HepG2 (cell line): Measurements from ENCODE around the gene GNA15. TPM values are rescaled to one million over a fixed set of nuclear protein-coding genes. Genes with fewer than 3 reads are reported as not detected.

Source experiments
- ATAC-seq: fragments of 200-7000 bp; cut with Tn5 transposase; 3 replicates; pipeline ENCODE4 v1.9.1; 2020; ENCODE audit warnings: mild to moderate bottlenecking, moderate library complexity
- BruUV-seq: library from RNA; stranded (reverse); fragments of 400-500 nt; replicated peaks from 2 replicates; lab custom pipeline; 2021; lab: Mats Ljungman, UMichigan
- CTCF ChIA-PET: fragments of 300-600 bp; formaldehyde crosslinking; extraction: SDS; loops from one replicate; lab custom pipeline; 2021; ENCODE audit warnings: low total read pairs, inconsistent platforms, low intra/inter-chr PET ratio; lab: Yijun Ruan, JAX
- POLR2A ChIA-PET: fragments of 350-600 bp; sonication (Branson Sonifier 250); formaldehyde crosslinking; loops from one replicate; lab custom pipeline; 2020; ENCODE audit warnings: antibody characterized with exemption, inconsistent platforms; lab: Yijun Ruan, JAX
- DNase-seq: peaks from one replicate; pipeline ENCODE4 v3.0.0-alpha.2; 2015; ENCODE audit warnings: low spot score
- FAIRE-seq: peaks from 3 replicates; lab custom pipeline; 2011; peaks lifted over from hg19 to GRCh38; lab: Jason Lieb, UNC
- H2AFZ ChIP-seq: one replicate; pipeline ENCODE4 v1.6.1; 2011; ENCODE audit warnings: low read length, inconsistent platforms
- H3K27ac ChIP-seq: fragments of 300-600 bp; 3 replicates; pipeline ENCODE4 v1.8.0; 2011; ENCODE audit warnings: mixed run types, mild to moderate bottlenecking, mixed read lengths, low read length, inconsistent platforms; ENCODE audit not compliant: insufficient read depth; ENCODE audit errors: extremely low read length
- H3K27me3 ChIP-seq, 2 experiments: fragments of 200-600 bp in 1 of 2; 2 replicates in 1 of 2; 3 replicates in 1 of 2; pipeline versions ENCODE4 v1.6.0 to v1.8.0; 2011; ENCODE audit warnings: low read length in 2 of 2, mild to moderate bottlenecking in 2 of 2, moderate library complexity in 2 of 2, inconsistent platforms in 1 of 2; ENCODE audit not compliant: insufficient read depth in 2 of 2, control insufficient read depth in 1 of 2
- H3K36me3 ChIP-seq, 2 experiments: fragments of 200-600 bp in 1 of 2; replicated peaks in 1 of 2; 2 replicates in 1 of 2; 3 replicates in 1 of 2; pipeline versions ENCODE4 v1.5.1 to v1.8.0; 2011; ENCODE audit warnings: low read length in 2 of 2, inconsistent platforms in 1 of 2; ENCODE audit not compliant: insufficient read depth in 2 of 2, control insufficient read depth in 1 of 2
- H3K4me1 ChIP-seq: 2 replicates; pipeline ENCODE4 v1.5.1; 2012; ENCODE audit warnings: low read length, inconsistent platforms; ENCODE audit not compliant: insufficient read depth
- H3K4me2 ChIP-seq: 2 replicates; pipeline ENCODE4 v1.6.0; 2011; ENCODE audit warnings: low read depth, low read length, inconsistent platforms
- H3K4me3 ChIP-seq, 3 experiments: fragments of 200-600 bp in 1 of 3; sonication (generic), shearing (Covaris generic) in 1 of 3; replicated peaks in 1 of 3; 2 replicates each; pipeline ENCODE4 v1.5.1; 2011 to 2016; ENCODE audit warnings: low read length in 3 of 3, inconsistent platforms in 2 of 3, low read depth in 2 of 3, mild to moderate bottlenecking in 2 of 3, control low read depth in 1 of 3, mixed read lengths in 1 of 3; ENCODE audit not compliant: insufficient read depth in 1 of 3
- H3K79me2 ChIP-seq: one replicate; pipeline ENCODE4 v1.6.1; 2011; ENCODE audit warnings: low read length, inconsistent platforms; ENCODE audit not compliant: insufficient read depth
- H3K9ac ChIP-seq: 2 replicates; pipeline ENCODE4 v1.6.0; 2011; ENCODE audit warnings: mild to moderate bottlenecking, low read depth, low read length, inconsistent platforms; ENCODE audit not compliant: insufficient read depth
- H3K9me3 ChIP-seq: 2 replicates; pipeline ENCODE4 v1.5.1; 2012; ENCODE audit warnings: mild to moderate bottlenecking, low read length
- H4K20me1 ChIP-seq: 2 replicates; pipeline ENCODE4 v1.6.0; 2011; ENCODE audit warnings: inconsistent platforms, mild to moderate bottlenecking, low read length, moderate library complexity; ENCODE audit not compliant: insufficient read depth
- AGO2 ChIP-seq: fragments of 200-400 bp; formaldehyde crosslinking; optimal IDR thresholded peaks from 2 replicates; pipeline ENCODE3; 2017; ENCODE audit warnings: mild to moderate bottlenecking, low read depth, low read length, moderate library complexity
- ATF3 ChIP-seq: sonication (generic); formaldehyde crosslinking; IDR thresholded peaks from 2 replicates; pipeline ENCODE4 v1.4.0; 2020; ENCODE audit warnings: missing genetic modification reagents
- CBX2 ChIP-seq, 2 experiments: fragments of 200-600 bp in 1 of 2; sonication (generic); formaldehyde crosslinking in 1 of 2; IDR thresholded peaks; 2 replicates each; pipeline versions ENCODE4 v1.7.0 to v1.8.1; 2018 to 2022; ENCODE audit warnings: low read depth in 2 of 2, low read length in 1 of 2, mild to moderate bottlenecking in 1 of 2, missing genetic modification reagents in 1 of 2
- CCDC6 ChIP-seq: sonication (generic); formaldehyde crosslinking; IDR thresholded peaks from 2 replicates; pipeline ENCODE4 v1.8.1; 2022; ENCODE audit warnings: mild to moderate bottlenecking, missing genetic modification reagents, moderate library complexity
- FOXM1 ChIP-seq: sonication (generic); formaldehyde crosslinking; IDR thresholded peaks from 2 replicates; pipeline ENCODE4 v1.5.0; 2020; ENCODE audit warnings: missing genetic modification reagents
- HMGXB4 ChIP-seq, 2 experiments: sonication (generic) in 1 of 2; formaldehyde crosslinking in 1 of 2; IDR thresholded peaks; 2 replicates each; pipeline versions ENCODE4 v1.4.0 to v1.6.1; 2018 to 2020; ENCODE audit warnings: missing genetic modification reagents in 2 of 2, borderline replicate concordance in 1 of 2, low read depth in 1 of 2, mild to moderate bottlenecking in 1 of 2, missing biosample characterization in 1 of 2
- HOXA5 ChIP-seq: sonication (generic); formaldehyde crosslinking; IDR thresholded peaks from 2 replicates; pipeline ENCODE4 v1.4.0; 2020; ENCODE audit warnings: missing genetic modification reagents
- KDM3A ChIP-seq: IDR thresholded peaks from 2 replicates; pipeline ENCODE4 v1.6.1; 2018; ENCODE audit warnings: low read depth, missing compliant biosample characterization
- KLF6 ChIP-seq: IDR thresholded peaks from 2 replicates; pipeline ENCODE4 v1.8.0; 2016; ENCODE audit warnings: missing biosample characterization, missing genetic modification reagents
- NCOR1 ChIP-seq: fragments of 200-600 bp; sonication (generic); IDR thresholded peaks from 2 replicates; pipeline ENCODE4 v1.7.0; 2017; ENCODE audit warnings: antibody characterized with exemption, low read length, borderline replicate concordance
- NR0B2 ChIP-seq: sonication (generic); formaldehyde crosslinking; IDR thresholded peaks from 2 replicates; pipeline ENCODE4 v1.4.0; 2020; ENCODE audit warnings: mild to moderate bottlenecking, missing genetic modification reagents
- NR2F1 ChIP-seq, 2 experiments: fragments of 450-650 bp in 1 of 2; formaldehyde crosslinking in 1 of 2; IDR thresholded peaks; 2 replicates each; pipeline versions ENCODE4 v1.5.0 to v1.6.1; 2016 to 2020; ENCODE audit warnings: mild to moderate bottlenecking in 1 of 2, missing compliant biosample characterization in 1 of 2, missing genetic modification reagents in 1 of 2, moderate library complexity in 1 of 2
- RBFOX2 ChIP-seq: fragments of 200-400 bp; formaldehyde crosslinking; IDR thresholded peaks from 2 replicates; pipeline ENCODE4 v1.6.1; 2017; ENCODE audit warnings: low read depth, mild to moderate bottlenecking, low read length
- TIGD3 ChIP-seq: sonication (generic); formaldehyde crosslinking; IDR thresholded peaks from 2 replicates; pipeline ENCODE4 v1.5.1; 2020; ENCODE audit warnings: mild to moderate bottlenecking, missing genetic modification reagents, borderline replicate concordance
- ZBTB21 ChIP-seq: sonication (generic); formaldehyde crosslinking; IDR thresholded peaks from 2 replicates; pipeline ENCODE4 v1.4.0; 2020; ENCODE audit warnings: missing genetic modification reagents
- ZBTB33 ChIP-seq: sonication (generic); formaldehyde crosslinking; IDR thresholded peaks from 2 replicates; pipeline ENCODE4 v1.4.0; 2020; ENCODE audit warnings: missing genetic modification reagents
- ZMAT5 ChIP-seq: sonication (generic); formaldehyde crosslinking; IDR thresholded peaks from 2 replicates; pipeline ENCODE4 v1.5.0; 2020; ENCODE audit warnings: mild to moderate bottlenecking, low read depth, missing genetic modification reagents, borderline replicate concordance
- ZNF331 ChIP-seq: sonication (generic); formaldehyde crosslinking; IDR thresholded peaks from 2 replicates; pipeline ENCODE4 v1.4.0; 2020; ENCODE audit warnings: missing genetic modification reagents
- ZNF615 ChIP-seq: sonication (generic); formaldehyde crosslinking; IDR thresholded peaks from 2 replicates; pipeline ENCODE4 v1.5.0; 2020; ENCODE audit warnings: mild to moderate bottlenecking, missing genetic modification reagents, borderline replicate concordance
- WGBS: methylation state at CpG from one replicate; pipeline ENCODE4 v1.1.6; 2017; ENCODE audit warnings: low lambda C conversion rate; 5-methylcytosine and 5-hydroxymethylcytosine counted together
- in situ Hi-C: cut with HindIII; loops from 2 replicates; pipeline ENCODE4 v1.10.0; 2017; ENCODE audit warnings: low pct_unique_long_range_greater_than_20kb; ENCODE audit not compliant: extremely low pct_ligation_motif_present
- intact Hi-C: fragments of 100-400 bp; cut with micrococcal nuclease; formaldehyde crosslinking; loops from one replicate; pipeline ENCODE4 v1.10.0; 2022; ENCODE audit not compliant: unreplicated experiment
- polyA plus RNA-seq, 8 experiments: library from polyadenylated mRNA; depleted of rRNA in 3 of 8; stranded (reverse) in 7 of 8; unstranded in 1 of 8; fragments of >200 nt; fragmentation: Illumina TruSeq in 4 of 8; extraction: Trizol in 4 of 8; gene quantifications; 2 replicates each; pipeline versions ENCODE4 v1.2.1 to v1.2.3, GENCODE V29; 2011 to 2016; ENCODE audit warnings: low read depth in 4 of 8, missing spikeins in 1 of 8, mixed read lengths in 1 of 8; ENCODE audit not compliant: insufficient read depth in 1 of 8
- total RNA-seq, 5 experiments: library from RNA; depleted of rRNA; stranded (reverse); fragments of >200 nt; fragmentation: Illumina TruSeq; extraction: Trizol; gene quantifications; 2 replicates each; pipeline ENCODE4 v1.2.3, GENCODE V29; 2016; ENCODE audit warnings: low read depth in 1 of 5

Gene GNA15
- total and polyA plus RNA-seq, 2 of the 13 experiments (the other 11 are each of a cell fraction or from before 2014, with no cell fraction given), result not detected

GRCh38 chr19:3192228-3192635 is 56.4 kb downstream of the GNA15 start:
- Histone ChIP-seq H3K79me2 (peaks cover 31% of the 10 kb centered on the region), H3K4me3 (no peak overlapping the region), H3K9me3 (no peaks in the 10 kb centered on the region), H3K36me3 (peaks cover 5 to 15% of the 10 kb centered on the region in 2 experiments; a peak in 3 of 5 replicates), H3K4me1 (peaks cover 17% of the 10 kb centered on the region), H3K9ac (no peak overlapping the region), H3K27ac (no peak overlapping the region), H4K20me1 (peaks cover 1% of the 10 kb centered on the region; the same call in 1 of the 2 replicates), H3K27me3 (no peaks in the 10 kb centered on the region), H2AFZ (no peak overlapping the region), H3K4me2 (no peak overlapping the region)
- WGBS, result 100% methylated on average over 5 of the region's 32 CpGs
- FAIRE-seq (no peak), ATAC-seq (no peak), DNase-seq (no peak)
- BruUV-seq, result no TSS peak
- intact Hi-C loops (no loop called here), in situ Hi-C loops (no loop called here)
- CTCF ChIA-PET, result no interaction called here
- POLR2A ChIA-PET, result no interaction called here
- TF ChIP-seq ZNF615 (CRISPR knock-in tag) (no peak), KDM3A (CRISPR knock-in tag) (no peak), HOXA5 (CRISPR knock-in tag) (no peak), HMGXB4 (CRISPR knock-in tag; IDR thresholded peaks at IDR 0.05; ENCODE audit: borderline replicate concordance in 1 of 2, low read depth in 1 of 2) (no peak), ATF3 (CRISPR knock-in tag) (no peak), NR0B2 (CRISPR knock-in tag) (no peak), CCDC6 (CRISPR knock-in tag) (no peak), CBX2 (IDR thresholded peaks at IDR 0.05; ENCODE audit: low read depth, low read length) (no peak), CBX2 (CRISPR knock-in tag; IDR thresholded peaks at IDR 0.05; ENCODE audit: low read depth) (no peak), TIGD3 (CRISPR knock-in tag) (no peak), RBFOX2 (peak; percentile 46), KLF6 (CRISPR knock-in tag) (no peak), NCOR1 (no peak), ZNF331 (CRISPR knock-in tag) (no peak), NR2F1 (CRISPR knock-in tag; IDR thresholded peaks at IDR 0.05) (no peak), AGO2 (peak; percentile 41), FOXM1 (no peak), ZBTB33 (CRISPR knock-in tag) (no peak), ZBTB21 (CRISPR knock-in tag) (no peak), ZMAT5 (no peak)
